Natural killer cell (primary cell): ENCODE results near the gene ENPP3. TPM values are rescaled to one million over a fixed set of nuclear protein-coding genes. Genes with fewer than 3 reads are reported as not detected.

Experiments
- ATAC-seq, 3 donors: fragments of 150-1000 bp in 2 of 3; fragments of 200-7000 bp in 1 of 3; cut with Tn5 transposase; 1 replicate in 1 of 3; 2 replicates in 2 of 3; pipeline ENCODE4 v1.10.0; 2021; ENCODE audit warnings: mild to moderate bottlenecking in 2 of 3, moderate library complexity in 2 of 3
- DNase-seq, 2 donors: peaks; one replicate each; pipeline versions ENCODE4 v3.0.0 to v3.0.0-alpha.2; 2013 to 2021; ENCODE audit warnings: mixed read lengths in 1 of 2
- H3K27ac ChIP-seq: one replicate; pipeline ENCODE4 v1.5.1; 2013; ENCODE audit warnings: mild to moderate bottlenecking, low read length
- H3K27me3 ChIP-seq: one replicate; pipeline ENCODE4 v1.6.1; 2013; ENCODE audit warnings: low read length; ENCODE audit not compliant: control insufficient read depth, insufficient read depth
- H3K36me3 ChIP-seq: one replicate; pipeline ENCODE4 v1.6.1; 2013; ENCODE audit warnings: low read length; ENCODE audit not compliant: control insufficient read depth, insufficient read depth
- H3K4me1 ChIP-seq: one replicate; pipeline ENCODE4 v1.6.1; 2013; ENCODE audit warnings: low read length; ENCODE audit not compliant: control insufficient read depth, insufficient read depth
- H3K4me3 ChIP-seq: one replicate; pipeline ENCODE4 v1.5.1; 2013; ENCODE audit warnings: low read length
- H3K9me3 ChIP-seq: one replicate; pipeline ENCODE4 v1.6.1; 2013; ENCODE audit warnings: low read length; ENCODE audit not compliant: control insufficient read depth, insufficient read depth
- H3K27ac Mint-ChIP-seq, 2 donors: one replicate each; pipeline ENCODE4 v1.8.0; 2022; ENCODE audit warnings: mild to moderate bottlenecking in 2 of 2, mixed read lengths in 2 of 2, moderate library complexity in 1 of 2
- H3K27me3 Mint-ChIP-seq, 2 donors: one replicate each; pipeline ENCODE4 v1.8.0; 2022; ENCODE audit warnings: low read depth in 2 of 2, mixed read lengths in 2 of 2
- H3K36me3 Mint-ChIP-seq: one replicate; pipeline ENCODE4 v1.8.0; 2022; ENCODE audit warnings: mixed read lengths
- H3K4me1 Mint-ChIP-seq, 2 donors: one replicate each; pipeline ENCODE4 v1.8.0; 2022; ENCODE audit warnings: mixed read lengths in 2 of 2
- H3K4me3 Mint-ChIP-seq: one replicate; pipeline ENCODE4 v1.8.0; 2022; ENCODE audit warnings: mild to moderate bottlenecking, moderate library complexity, mixed read lengths
- H3K9me3 Mint-ChIP-seq, 2 donors: one replicate each; pipeline ENCODE4 v1.8.0; 2022; ENCODE audit warnings: mixed read lengths in 2 of 2
- CTCF ChIP-seq: fragments of 200-600 bp; IDR thresholded peaks from one replicate; pipeline ENCODE4 v1.8.0; 2022; ENCODE audit warnings: antibody characterized with exemption
- WGBS: methylation state at CpG from one replicate; pipeline ENCODE4 v1.1.7; 2013; ENCODE audit warnings: missing lambda C conversion rate; ENCODE audit not compliant: insufficient coverage; 5-methylcytosine and 5-hydroxymethylcytosine counted together
- intact Hi-C: fragments of 100-400 bp; cut with micrococcal nuclease; formaldehyde crosslinking; loops from one replicate; pipeline ENCODE4 v1.14.2; 2022
- total RNA-seq, 4 donors: library from RNA; stranded (reverse); fragments of 120-200 nt in 1 of 4; gene quantifications; one replicate each; pipeline versions ENCODE4 v1.2.3 to v1.2.4, GENCODE V29; 2013 to 2022

Gene ENPP3
- total RNA-seq, 3 donors from 2014 or later (not counting 1 experiment from before 2014, with no cell fraction given), result 0.33 to 32.4 (median 1.8) TPM

DNA sequence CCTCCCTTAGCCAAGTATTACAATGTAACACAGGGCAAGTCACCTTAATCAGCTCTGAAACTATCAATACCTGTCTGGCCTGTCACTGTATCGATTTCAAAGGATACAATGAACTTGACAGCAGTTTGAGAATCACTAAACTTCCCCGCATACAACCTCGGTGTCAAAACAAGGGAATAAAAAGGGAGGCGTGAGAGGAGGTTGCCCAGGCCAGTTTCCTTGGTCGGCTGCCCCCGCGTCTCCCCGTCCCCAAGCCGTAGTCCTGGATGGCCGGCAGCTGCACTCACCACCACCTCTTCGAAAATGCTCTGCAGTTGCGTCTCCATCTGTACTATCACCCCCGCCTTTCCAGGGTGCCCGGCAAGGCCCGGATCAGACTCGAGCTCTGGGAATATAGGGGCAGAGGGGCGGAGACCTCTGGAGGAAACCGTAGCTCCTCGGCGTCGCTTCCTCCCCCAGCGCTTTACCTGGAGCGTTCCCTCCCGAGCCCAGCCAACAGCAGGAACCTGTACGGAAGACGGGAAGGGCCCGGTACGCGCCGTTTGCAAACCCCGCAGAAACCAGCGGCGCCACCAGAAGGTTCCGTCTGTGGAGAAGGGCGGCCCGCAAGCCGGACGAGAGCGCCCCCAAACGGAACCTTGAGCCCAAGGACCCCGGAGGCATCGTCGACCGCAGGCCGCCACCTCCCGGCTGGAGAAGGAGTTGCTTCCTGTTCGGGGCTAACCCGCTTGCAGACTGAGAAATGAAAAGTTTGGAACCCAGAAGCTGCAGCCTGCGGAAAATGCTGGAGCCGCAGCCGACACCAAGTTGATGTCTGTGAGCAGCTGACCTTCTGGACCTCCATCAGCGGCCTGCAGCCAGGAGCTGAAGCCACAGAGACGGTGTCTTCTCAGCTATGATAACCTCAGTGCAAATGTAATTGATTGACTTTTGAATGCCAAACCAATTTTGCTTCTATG, 9.1 kb upstream of the ENPP3 start, which contains the start of gene MED23:
MED23 (minus strand) TSS at position 519 of the 959 bp plus-strand sequence; CDS start at position 326, 193 bp downstream.
- under 1% methylated on average over 53 of the region's 53 CpGs for WGBS
- peak within 1 kb of the TSS; percentile 100 for H3K4me3 Mint-ChIP-seq
- Histone ChIP-seq H3K4me1 (peaks cover 3% of the 10 kb centered on the region), H3K36me3 (peaks cover 25% of the 10 kb centered on the region), H3K27me3 (no peaks in the 10 kb centered on the region), H3K4me3 (peak within 1 kb of the TSS; percentile 84), H3K9me3 (no peaks in the 10 kb centered on the region), H3K27ac (peak within 1 kb of the TSS; percentile 54)
- no peaks in the 10 kb centered on the region for H3K27me3 Mint-ChIP-seq
- DNase-seq (peak; percentile 92 to 96), ATAC-seq (peak; percentile 91 to 97 (median 96))
- H3K4me1 Mint-ChIP-seq, result peaks cover 25 to 34% of the 10 kb centered on the region in 2 donors
- peak; percentile 84 for TF ChIP-seq CTCF
- H3K27ac Mint-ChIP-seq, result peak within 1 kb of the TSS; percentile 94 to 95
- H3K9me3 Mint-ChIP-seq, result no peaks in the 10 kb centered on the region
- peaks cover 6% of the 10 kb centered on the region for H3K36me3 Mint-ChIP-seq
- intact Hi-C loops, result loop anchor here (1.0 to 10.0 kb wide), 2 partner anchors 433 to 743 kb away; no protein-coding TSS in a partner anchor

DNA sequence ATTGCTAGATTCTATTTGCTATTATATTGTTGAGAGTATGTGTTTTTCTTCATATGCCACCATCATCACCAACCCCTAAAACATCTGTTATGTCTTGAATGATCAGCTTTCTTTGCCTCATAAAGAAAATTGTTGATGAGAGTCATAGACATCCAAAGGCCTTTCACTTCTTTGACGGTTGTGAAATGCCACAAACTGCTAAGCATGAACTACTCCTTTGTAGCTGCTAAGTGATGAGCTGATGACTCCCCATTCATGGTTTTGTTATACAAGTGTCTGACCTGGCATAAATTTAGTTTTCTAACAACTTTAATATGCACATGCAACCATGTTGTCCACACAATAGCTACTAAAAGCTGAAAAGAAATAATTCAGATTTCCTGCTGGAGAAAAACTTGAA, 8.4 kb upstream of the ENPP3 start:
- peak overlapping the region; percentile 84 for H3K4me3 ChIP-seq
- peaks cover 25 to 34% of the 10 kb centered on the region in 2 donors for H3K4me1 Mint-ChIP-seq
- no peaks in the 10 kb centered on the region for H3K9me3 Mint-ChIP-seq
- TF ChIP-seq CTCF, result no peak
- ATAC-seq, result no peak
- H3K27ac Mint-ChIP-seq, result peak overlapping the region; percentile 94 to 95
- no peaks in the 10 kb centered on the region for H3K27me3 Mint-ChIP-seq
- H3K27ac ChIP-seq, result peak overlapping the region; percentile 10
- DNase-seq, result peak in 1 of 2 donors; percentile 31
- no peaks in the 10 kb centered on the region for H3K36me3 Mint-ChIP-seq
- WGBS, result 32% methylated on average over 1 of the region's 1 CpG
- no peaks in the 10 kb centered on the region for H3K9me3 ChIP-seq
- H3K4me3 Mint-ChIP-seq, result peak overlapping the region; percentile 100
- peaks cover 3% of the 10 kb centered on the region for H3K4me1 ChIP-seq
- H3K27me3 ChIP-seq, result no peaks in the 10 kb centered on the region
- intact Hi-C loops, result loop anchor here (1.0 to 10.0 kb wide), 2 partner anchors 434 to 743 kb away; no protein-coding TSS in a partner anchor
- H3K36me3 ChIP-seq, result peaks cover 17% of the 10 kb centered on the region

DNA sequence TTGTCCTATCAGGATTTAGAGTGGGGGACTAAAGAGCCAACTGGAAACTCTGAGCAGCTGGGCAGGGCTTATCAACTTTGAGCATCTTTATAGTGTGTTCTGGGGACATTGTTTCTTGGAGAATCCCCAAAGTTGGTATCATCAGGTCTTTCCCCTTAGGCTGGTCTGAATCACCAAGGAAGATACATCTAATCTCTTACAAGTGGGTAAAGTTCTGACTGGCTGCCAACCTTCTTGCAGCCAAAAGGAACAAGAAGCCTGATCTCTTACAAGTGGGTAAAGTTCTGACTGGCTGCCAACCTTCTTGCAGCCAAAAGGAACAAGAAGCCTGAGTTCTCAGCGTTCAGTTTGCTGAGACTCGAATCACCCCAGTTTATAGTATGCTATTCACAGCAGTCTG, 7.5 kb upstream of the ENPP3 start:
- intact Hi-C loops, result loop anchor here (10.0 kb wide), 1 partner anchor 435 kb away; no protein-coding TSS in a partner anchor
- Histone ChIP-seq H3K27me3 (no peaks in the 10 kb centered on the region), H3K4me1 (peaks cover 3% of the 10 kb centered on the region), H3K4me3 (no peak overlapping the region), H3K27ac (no peak overlapping the region), H3K9me3 (no peaks in the 10 kb centered on the region), H3K36me3 (peaks cover 8% of the 10 kb centered on the region)
- no peaks in the 10 kb centered on the region for H3K36me3 Mint-ChIP-seq
- TF ChIP-seq CTCF, result no peak
- no peak for ATAC-seq
- H3K4me3 Mint-ChIP-seq, result peak overlapping the region; percentile 45
- H3K27ac Mint-ChIP-seq, result peak overlapping the region; percentile 94 to 95
- H3K9me3 Mint-ChIP-seq, result no peaks in the 10 kb centered on the region
- DNase-seq, result no peak
- H3K27me3 Mint-ChIP-seq, result no peaks in the 10 kb centered on the region
- 88% methylated on average over 2 of the region's 2 CpGs for WGBS
- H3K4me1 Mint-ChIP-seq, result peaks cover 25 to 34% of the 10 kb centered on the region in 2 donors
